ENCODE measurements around the gene EPHA1. TPM values are rescaled to one million over a fixed set of nuclear protein-coding genes. Genes with fewer than 3 reads are reported as not detected.
"Not testable (repeated sequence)": the region's sequence is repeated elsewhere in the genome, so short reads cannot be mapped to it uniquely, and the experiment has no call there.

EPHA1 gene
- polyA plus RNA-seq, 1 of the 3 experiments (the other 2 are of a cell fraction), result 0.49 TPM

GRCh38 chr7:143422033-143422432, 13.4 kb upstream of the EPHA1 start:
- 63% methylated on average over 3 of the region's 3 CpGs for whole genome bisulfite sequencing (ENCODE audit: low lambda C conversion rate)
- H3K36me3 ChIP-seq (replicated peaks in 1 of 2; ENCODE audit: control insufficient read depth in 1 of 2, insufficient read depth in 2 of 2, low read length in 1 of 2), result no peaks in the 10 kb centered on the region
- peaks cover 0 to 3% of the 10 kb centered on the region in 2 experiments; a peak in 2 of 4 replicates for H3K4me1 ChIP-seq (ENCODE audit: control insufficient read depth in 1 of 2, insufficient read depth in 2 of 2, low read depth in 1 of 2, low read length in 1 of 2)
- ChIA-PET POLR2A (no interaction called here), CTCF (interaction anchor here (0.8 to 4.7 kb wide), 3 partner anchors 12 to 182 kb away, joined by 3 to 28 read pairs (median 3); no protein-coding TSS in a partner anchor)
- H3K9me3 ChIP-seq, result no peaks in the 10 kb centered on the region
- H3K9ac ChIP-seq, result no peak overlapping the region
- H3K4me3 ChIP-seq (ENCODE audit: low read depth in 2 of 2, low read length in 1 of 2), result no peak overlapping the region
- H3F3A ChIP-seq (replicated peaks; ENCODE audit: insufficient read depth), result no peaks in the 10 kb centered on the region
- H3K27me3 ChIP-seq (ENCODE audit: insufficient read depth), result no peaks in the 10 kb centered on the region
- TF ChIP-seq YY1 (IDR thresholded peaks at IDR 0.05; ENCODE audit: low read depth) (no peak), REST (IDR thresholded peaks at IDR 0.05; ENCODE audit: low read depth, low read length) (0 out of 2 replicates have a peak, but pooled peaks have one; percentile 17)
- H3K4me2 ChIP-seq, result no peak overlapping the region
- no peak for DNase-seq
- H3K9me2 ChIP-seq, result no peaks in the 10 kb centered on the region
- no peaks in the 10 kb centered on the region for H3K79me2 ChIP-seq (ENCODE audit: insufficient read depth)
- no peak overlapping the region for H2AFZ ChIP-seq (ENCODE audit: low read depth)
- no peak overlapping the region for H3K27ac ChIP-seq (ENCODE audit: low read depth in 2 of 2, low read length in 1 of 2)
- H4K20me1 ChIP-seq (ENCODE audit: insufficient read depth), result no peaks in the 10 kb centered on the region

- 23% methylated on average over 3 of the region's 3 CpGs for WGBS (ENCODE audit: low lambda C conversion rate)
- H3K36me3 ChIP-seq (replicated peaks in 1 of 2; ENCODE audit: control insufficient read depth in 1 of 2, insufficient read depth in 2 of 2, low read length in 1 of 2); H3K79me2 ChIP-seq (ENCODE audit: insufficient read depth); H3K9ac ChIP-seq; H3K4me2 ChIP-seq; H4K20me1 ChIP-seq (ENCODE audit: insufficient read depth); H3K9me2 ChIP-seq; H2AFZ ChIP-seq (ENCODE audit: low read depth); H3K4me1 ChIP-seq (ENCODE audit: control insufficient read depth in 1 of 2, insufficient read depth in 2 of 2, low read depth in 1 of 2, low read length in 1 of 2); H3K27me3 ChIP-seq (ENCODE audit: insufficient read depth); H3F3A ChIP-seq (replicated peaks; ENCODE audit: insufficient read depth); POLR2A ChIA-PET; H3K27ac ChIP-seq (ENCODE audit: low read depth in 2 of 2, low read length in 1 of 2); H3K9me3 ChIP-seq; DNase-seq; H3K4me3 ChIP-seq (ENCODE audit: low read depth in 2 of 2, low read length in 1 of 2): not testable (repeated sequence)
- CTCF ChIA-PET, result interaction anchor here (0.6 to 4.7 kb wide), 3 partner anchors 41 to 181 kb away, joined by 3 to 28 read pairs (median 4); no protein-coding TSS in a partner anchor
These were observed 12.0 kb upstream of the EPHA1 start for GRCh38 chr7:143420624-143421023.

- POLR2A ChIA-PET, result no interaction called here
- no peaks in the 10 kb centered on the region for H3K9me2 ChIP-seq
- no peaks in the 10 kb centered on the region for H3K79me2 ChIP-seq (ENCODE audit: insufficient read depth)
- no peak overlapping the region for H3K4me2 ChIP-seq
- no peak overlapping the region for H3K4me3 ChIP-seq (ENCODE audit: low read depth in 2 of 2, low read length in 1 of 2)
- H3K4me1 ChIP-seq (ENCODE audit: control insufficient read depth in 1 of 2, insufficient read depth in 2 of 2, low read depth in 1 of 2, low read length in 1 of 2), result peaks cover 0 to 12% of the 10 kb centered on the region in 2 experiments; a peak in 2 of 4 replicates
- H3K27ac ChIP-seq (ENCODE audit: low read depth in 2 of 2, low read length in 1 of 2), result no peak overlapping the region
- CTCF ChIA-PET, result interaction anchor here (1.3 to 4.7 kb wide), 2 partner anchors 40 to 180 kb away, joined by 4 to 28 read pairs; no protein-coding TSS in a partner anchor
- no peaks in the 10 kb centered on the region for H3K9me3 ChIP-seq
- H3K27me3 ChIP-seq (ENCODE audit: insufficient read depth), result no peaks in the 10 kb centered on the region
- WGBS (ENCODE audit: low lambda C conversion rate), result 37% methylated on average over 4 of the region's 4 CpGs
- TF ChIP-seq NRF1 (IDR thresholded peaks at IDR 0.05; ENCODE audit: low read depth, low read length) (no peak), TAF1 (IDR thresholded peaks at IDR 0.05; ENCODE audit: borderline replicate concordance, low read depth, low read length) (no peak), YY1 (IDR thresholded peaks at IDR 0.05; ENCODE audit: low read depth) (no peak), RFX5 (IDR thresholded peaks at IDR 0.05; ENCODE audit: low read length) (no peak)
- H4K20me1 ChIP-seq (ENCODE audit: insufficient read depth), result no peaks in the 10 kb centered on the region
- H3K9ac ChIP-seq, result no peak overlapping the region
- no peak for DNase-seq
- H3F3A ChIP-seq (replicated peaks; ENCODE audit: insufficient read depth), result peaks cover 9% of the 10 kb centered on the region
- no peaks in the 10 kb centered on the region for H3K36me3 ChIP-seq (replicated peaks in 1 of 2; ENCODE audit: control insufficient read depth in 1 of 2, insufficient read depth in 2 of 2, low read length in 1 of 2)
- no peak overlapping the region for H2AFZ ChIP-seq (ENCODE audit: low read depth)
These were observed 11.2 kb upstream of the EPHA1 start for GRCh38 chr7:143419880-143420279.
